Epidermal melanocyte (primary cell): ENCODE results near the gene SAMD4A.

Experiments used
- DNase-seq: peaks from one replicate; pipeline ENCODE4 v3.0.0; 2011; ENCODE audit warnings: low spot score; ENCODE audit not compliant: insufficient read length

Gene SAMD4A

DNA sequence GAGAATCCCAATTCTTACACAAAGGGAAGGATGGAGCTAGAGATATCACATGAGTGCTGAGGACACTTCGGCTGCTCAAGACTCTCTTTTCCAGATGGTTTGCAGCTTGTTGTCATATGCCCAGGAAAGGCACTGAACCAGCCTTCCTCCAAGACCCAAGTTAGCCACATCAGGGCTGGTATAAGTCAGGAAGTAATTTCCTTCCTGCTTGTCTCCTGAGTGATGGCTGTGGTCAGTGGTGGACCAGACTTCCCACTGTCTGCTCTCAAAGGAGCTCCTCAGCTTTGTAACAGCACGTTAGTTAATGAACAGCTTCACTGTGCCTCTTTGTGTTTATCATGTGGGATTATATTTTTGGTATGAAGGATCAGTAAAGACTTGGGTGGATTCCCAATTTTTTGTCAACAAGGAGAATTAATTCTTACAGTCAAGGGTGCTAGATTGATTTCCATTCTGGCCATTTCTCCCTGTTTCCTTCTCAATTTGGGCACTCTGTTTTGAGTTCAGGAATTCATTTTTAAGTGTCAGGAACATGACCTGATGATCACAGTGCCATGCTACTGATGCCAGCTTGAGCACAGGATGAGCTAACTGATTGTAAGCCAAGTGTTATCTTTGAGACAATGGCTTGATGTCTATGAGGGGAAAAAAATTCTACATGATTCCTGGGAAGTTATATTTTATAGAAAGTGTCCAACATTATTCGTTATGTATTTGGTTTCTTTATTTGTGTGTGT lies 189.9 kb downstream of the SAMD4A start:
- no peak for DNase-seq

DNA sequence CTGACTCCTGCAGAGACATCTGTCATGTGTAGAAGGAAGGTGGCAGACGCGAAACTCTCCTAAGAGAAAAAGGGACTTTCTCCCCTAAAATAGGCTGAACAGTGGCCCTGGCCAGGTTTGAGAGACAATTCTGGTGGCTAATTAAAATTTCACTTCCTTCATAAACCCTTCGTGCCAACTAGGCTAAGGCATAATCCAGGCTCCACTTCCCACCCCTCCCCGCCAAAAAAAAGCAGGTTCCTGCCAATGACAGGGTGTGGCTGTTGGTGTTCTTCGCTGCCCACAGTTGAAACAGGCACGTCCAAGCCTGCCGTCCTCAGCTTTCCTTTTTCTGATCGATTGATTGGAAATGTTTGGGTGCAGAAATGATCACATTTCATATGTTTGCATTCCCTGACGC lies 191.1 kb downstream of the SAMD4A start:
- no peak for DNase-seq

DNA sequence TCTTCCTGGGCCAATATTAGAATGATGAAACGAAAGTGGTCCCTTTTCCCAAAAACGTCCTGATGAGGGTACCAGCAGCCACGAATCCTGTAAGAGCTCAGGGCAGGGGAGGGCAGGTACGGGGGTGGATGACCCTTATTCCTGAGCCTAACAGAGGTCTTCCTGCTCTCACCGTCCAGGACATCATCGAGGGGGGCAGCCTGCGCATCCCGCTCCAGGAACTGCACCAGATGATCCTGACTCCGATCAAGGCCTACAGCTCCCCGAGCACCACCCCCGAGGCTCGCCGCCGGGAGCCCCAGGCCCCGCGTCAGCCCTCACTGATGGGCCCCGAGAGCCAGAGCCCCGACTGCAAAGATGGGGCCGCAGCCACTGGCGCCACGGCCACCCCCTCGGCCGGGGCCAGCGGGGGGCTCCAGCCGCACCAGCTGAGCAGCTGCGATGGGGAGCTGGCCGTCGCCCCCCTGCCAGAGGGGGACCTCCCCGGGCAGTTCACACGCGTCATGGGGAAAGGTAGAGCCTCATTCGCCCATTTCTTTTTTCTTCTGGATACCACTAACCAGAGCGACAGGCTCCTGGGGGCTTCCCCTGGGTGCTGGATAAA lies 193.2 kb downstream of the SAMD4A start:
- no peak for DNase-seq

DNA sequence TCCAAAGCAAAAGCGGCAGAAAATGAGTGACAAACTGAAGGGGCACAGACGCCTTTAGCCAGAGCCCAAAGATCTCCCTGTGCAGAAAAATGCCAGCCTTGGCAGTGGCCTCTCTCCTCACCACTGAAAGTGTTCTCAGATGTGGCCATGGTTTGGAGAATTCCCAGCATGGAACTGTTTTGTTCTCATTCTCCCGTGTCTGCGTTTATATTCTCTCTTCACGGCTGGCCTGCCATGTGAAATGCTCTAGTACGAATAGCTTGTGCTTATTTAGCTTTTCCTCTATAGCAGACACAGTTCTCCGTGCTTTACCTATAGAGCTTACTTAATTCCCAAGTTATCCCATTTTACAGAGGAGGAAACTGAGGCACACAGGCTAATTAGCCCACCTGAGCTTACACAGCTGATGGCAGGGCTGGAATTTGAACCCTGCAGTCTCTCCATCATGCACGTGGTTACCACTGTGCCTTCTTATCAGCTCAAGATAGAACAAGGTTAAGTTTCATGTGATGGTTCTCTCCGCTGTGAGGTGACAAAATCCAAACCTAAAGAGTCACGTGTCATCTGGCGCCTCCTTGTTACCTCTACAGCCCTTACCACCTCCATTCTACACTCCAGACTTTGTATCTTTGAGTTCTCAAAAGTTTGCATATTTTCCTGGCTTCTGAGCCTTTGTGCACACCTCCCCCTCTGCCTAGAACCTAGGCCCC lies 194.1 kb downstream of the SAMD4A start:
- no peak for DNase-seq

DNA sequence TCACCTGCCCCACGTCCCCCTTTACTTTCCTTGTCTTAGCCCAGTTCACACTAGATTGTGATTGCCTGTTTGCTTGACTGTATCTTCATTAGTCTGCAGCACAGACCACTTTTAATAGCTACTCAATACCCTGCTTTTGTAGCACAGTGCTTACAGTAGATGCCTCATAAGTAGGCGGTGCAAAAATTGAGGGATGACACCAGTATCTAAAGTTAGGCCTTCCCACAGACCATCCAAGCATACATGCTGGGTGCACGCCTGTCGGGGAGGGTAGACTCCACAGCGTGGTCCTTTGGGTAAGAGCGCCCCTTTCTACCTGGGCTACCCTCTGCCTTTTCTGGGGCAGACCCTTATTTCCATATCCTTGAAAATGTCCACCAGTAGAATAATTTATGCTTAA lies 194.9 kb downstream of the SAMD4A start:
- no peak for DNase-seq

DNA sequence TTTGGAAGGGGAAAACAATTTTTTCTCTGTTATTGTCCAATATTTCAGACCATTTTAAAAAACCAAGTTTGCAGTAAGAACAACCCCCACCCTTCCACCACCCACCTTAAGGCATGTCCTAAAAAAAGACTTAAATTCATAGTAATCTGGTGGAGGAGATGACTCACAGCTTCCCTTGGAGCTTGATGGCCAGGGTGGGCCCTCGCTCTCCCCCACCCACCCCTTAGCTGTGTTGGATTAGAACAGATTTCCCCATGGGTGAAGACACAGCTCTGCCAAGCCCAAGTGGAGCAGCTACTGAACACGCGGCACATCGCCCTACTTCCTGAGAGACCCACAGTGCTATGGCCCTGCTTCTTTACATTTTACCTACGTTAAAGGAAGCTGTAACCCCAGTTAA lies 195.4 kb downstream of the SAMD4A start:
- DNase-seq: no peak

DNA sequence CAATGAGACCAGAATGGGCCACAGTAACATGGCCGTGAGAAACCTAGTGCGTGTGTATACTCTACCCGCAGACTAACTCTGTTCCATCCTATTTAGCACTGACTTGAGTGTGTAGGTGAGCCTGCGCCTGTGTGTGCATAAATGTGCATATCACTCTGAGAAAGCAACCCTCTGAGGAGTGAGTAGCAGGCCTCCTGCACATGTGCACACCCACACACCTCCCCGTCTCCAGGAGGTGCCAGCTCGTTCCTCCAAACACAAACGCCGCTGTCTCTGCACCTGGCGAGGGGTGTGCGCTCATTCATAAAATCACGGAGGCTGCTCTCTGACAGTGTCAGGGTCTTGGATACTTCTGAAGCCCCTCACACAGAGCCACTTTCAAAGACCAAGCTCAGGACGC lies 196.8 kb downstream of the SAMD4A start:
- DNase-seq: no peak

DNA sequence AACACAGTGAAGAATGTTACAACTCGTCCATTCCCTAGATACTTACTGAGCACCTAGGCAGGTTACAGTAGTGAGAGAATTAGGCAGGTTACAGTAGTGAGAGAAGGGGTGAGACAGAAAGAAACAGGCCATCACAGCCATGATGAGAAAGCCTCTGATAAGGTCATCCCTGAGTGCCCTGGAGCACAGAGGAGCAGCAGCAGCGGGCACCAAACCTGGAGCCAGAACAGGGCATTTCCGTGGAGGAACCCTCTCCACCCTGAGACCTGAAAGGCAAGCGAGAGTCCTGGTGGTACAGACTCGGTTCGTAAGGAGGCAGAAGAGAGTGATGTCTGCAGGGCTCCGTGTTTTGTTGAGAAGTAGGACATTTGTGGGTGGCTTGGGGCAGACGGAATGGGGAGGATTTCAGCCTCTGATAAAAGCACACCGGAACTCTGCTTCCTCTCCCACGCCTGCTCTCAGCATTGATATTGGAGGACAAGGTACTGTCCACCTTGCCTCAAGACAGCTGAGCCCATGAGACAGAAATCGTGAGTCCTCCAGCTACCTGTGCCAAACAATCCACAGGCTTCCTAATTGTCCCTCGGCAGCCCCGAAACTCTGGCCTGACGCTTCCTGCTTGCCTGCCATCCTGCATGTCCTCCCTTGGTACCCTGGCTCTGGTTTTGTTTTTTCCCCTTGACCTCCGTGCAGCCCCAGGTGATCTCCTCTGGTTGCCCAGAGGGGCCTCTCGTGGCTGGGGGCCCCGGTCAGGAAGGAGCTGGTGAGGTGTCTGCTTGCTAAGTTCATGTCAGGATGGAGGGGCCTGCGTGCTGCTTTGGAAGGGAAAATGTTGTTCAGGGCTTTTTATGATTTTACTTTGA lies 199.6 kb downstream of the SAMD4A start:
- no peak for DNase-seq

DNA sequence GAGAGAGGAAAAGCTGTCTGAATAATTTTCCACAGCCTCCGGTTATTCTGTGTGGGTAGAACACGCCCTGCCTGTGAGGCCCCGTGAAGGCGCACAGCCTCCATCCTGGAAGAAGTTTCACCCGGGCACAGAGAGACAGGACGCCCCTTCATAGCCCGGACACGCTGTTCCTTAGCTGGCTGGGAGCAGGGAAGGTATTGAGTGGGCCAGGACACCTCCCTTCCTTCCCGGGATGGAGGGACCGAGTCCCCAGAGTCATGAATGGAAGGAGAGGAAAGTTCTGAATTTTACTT lies 200.2 kb downstream of the SAMD4A start:
- DNase-seq: no peak

DNA sequence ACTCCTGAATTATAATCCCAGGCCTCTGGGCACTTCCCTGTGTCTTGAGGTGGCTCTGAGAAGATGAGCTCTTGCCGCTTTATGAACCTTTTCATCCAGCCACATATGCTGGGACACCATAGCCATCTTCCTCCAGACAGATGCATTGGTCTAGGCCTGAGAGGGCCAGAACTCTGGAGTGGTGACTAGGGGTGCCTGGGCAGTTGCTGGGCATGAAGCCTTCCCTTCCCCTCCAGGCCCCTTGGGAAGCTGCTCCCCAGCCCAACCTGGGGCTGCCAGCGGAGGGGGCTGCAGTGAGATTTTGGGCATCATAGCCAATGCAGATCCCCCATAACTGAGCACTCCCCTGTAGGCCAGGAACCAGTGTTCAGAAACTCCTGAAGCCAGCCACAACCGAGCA lies 200.5 kb downstream of the SAMD4A start:
- no peak for DNase-seq

DNA sequence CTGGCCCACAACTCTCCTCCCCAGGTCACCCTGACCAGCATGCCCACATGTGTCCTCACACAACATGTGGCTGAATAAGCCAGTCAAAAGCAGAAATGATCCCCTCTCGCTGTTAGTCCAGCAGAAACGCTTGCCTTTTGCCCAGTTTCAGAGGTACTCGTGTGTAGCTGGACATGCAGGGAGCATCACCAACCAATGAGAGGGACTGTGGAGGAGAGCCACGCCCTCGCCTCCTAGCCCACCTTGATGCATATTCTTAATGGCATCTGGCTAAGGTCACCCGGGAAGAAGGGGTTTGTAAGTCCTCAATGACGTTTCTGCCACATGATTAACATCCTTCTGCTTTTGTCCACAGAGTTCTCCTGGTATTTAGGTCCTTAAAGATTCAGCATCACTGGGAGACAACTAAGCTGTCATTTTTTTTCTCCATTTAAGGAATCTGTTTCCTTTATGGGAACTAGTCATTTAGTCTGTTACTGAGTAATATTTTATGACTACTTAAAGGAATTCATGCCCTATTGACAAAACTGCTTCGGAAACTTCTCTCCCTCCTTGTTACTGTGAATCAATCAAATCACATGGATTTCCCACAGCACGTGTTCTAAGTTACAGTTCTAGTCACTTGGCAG lies 201.7 kb downstream of the SAMD4A start:
- DNase-seq: no peak

DNA sequence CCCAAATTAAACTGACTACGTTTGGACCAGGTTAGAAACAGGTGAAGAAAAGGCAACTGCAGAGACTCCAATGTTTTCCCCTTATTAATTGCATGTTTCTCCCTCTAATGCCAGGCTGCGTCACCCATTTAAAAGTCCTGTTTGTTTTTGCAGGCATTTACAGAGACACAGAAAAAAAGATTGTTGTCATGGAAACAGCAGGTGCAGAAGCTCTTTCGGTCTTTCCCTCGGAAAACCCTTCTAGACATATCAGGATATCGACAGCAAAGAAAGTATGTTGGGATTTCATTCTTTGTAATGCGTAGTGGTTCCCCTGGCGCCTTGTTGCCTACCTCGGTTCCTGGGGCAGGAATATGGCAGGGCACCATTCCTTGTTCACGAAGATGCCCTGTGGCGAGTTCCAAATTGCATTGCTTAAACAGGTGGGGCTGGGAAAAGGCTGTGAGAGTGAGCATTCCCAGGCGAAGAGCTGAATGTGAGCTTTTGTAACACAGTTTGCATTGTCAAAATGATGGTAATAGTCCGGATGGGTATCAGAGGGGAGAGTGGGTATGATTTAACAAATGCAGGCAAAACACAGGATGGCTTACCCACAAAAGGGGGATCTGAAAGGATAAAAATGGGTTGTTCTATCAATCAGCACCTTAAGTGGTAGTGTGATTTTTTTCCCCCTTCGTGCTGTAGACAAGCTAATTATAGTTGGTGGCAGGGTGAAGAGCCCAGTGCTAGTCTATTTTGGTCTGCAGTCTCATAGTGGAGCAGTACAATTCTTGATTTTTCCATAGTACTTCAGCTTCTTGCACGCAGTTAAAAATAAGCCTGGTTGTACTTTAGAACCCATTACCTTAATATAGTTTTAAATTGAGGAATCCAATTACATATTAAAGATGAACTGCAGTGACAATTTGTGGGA lies 203.3 kb downstream of the SAMD4A start:
- no peak for DNase-seq

DNA sequence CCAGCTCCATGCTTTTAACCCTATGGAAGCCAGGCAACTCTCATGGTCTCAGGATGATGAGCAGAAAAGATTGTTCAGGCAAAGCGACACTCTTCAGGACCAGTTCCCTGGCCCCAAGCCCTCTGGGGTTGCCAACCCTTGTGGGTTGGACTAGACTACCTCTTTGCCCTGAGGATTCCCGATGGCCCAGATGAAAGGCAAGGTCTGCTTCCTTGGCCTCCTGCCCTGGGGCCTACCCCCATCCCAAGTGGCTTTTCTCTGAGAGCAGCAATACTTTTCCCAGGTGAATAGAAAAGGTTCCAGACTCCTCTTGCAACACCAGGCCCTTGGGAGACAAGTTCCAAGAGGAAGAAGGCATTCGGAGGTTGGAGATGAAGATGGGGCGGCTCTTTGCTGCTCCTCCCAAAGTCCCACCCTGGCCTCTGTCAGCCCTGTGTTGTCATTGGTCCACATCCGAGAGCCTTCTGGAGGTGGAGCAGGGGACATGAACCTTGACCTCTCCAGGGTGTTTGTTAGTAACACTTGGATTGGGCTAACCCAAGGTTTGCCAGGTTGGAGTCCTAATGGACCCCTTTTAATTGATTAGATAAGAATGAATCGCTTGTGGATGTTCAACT lies 204.6 kb downstream of the SAMD4A start:
- DNase-seq: no peak

DNA sequence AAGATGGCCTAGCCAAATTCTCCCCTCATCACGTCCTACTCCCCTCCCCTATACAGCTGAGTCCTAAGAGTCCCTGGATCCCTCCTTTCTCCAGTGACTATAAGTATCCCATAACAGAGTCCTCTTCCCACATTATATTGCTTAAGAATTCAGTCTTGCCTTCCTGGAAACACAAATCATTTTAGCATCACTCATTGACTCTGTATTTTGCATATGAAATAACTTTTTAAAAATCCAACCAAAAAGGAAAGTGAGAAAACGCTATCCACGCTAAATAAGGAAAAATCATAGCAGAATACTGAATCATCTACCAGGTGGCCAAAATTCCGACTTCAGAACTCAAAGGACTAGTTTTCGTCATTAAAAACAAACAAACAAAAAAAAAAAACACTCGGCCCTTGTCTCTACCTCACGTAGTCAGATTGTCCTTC lies 205.5 kb downstream of the SAMD4A start:
- DNase-seq: no peak

DNA sequence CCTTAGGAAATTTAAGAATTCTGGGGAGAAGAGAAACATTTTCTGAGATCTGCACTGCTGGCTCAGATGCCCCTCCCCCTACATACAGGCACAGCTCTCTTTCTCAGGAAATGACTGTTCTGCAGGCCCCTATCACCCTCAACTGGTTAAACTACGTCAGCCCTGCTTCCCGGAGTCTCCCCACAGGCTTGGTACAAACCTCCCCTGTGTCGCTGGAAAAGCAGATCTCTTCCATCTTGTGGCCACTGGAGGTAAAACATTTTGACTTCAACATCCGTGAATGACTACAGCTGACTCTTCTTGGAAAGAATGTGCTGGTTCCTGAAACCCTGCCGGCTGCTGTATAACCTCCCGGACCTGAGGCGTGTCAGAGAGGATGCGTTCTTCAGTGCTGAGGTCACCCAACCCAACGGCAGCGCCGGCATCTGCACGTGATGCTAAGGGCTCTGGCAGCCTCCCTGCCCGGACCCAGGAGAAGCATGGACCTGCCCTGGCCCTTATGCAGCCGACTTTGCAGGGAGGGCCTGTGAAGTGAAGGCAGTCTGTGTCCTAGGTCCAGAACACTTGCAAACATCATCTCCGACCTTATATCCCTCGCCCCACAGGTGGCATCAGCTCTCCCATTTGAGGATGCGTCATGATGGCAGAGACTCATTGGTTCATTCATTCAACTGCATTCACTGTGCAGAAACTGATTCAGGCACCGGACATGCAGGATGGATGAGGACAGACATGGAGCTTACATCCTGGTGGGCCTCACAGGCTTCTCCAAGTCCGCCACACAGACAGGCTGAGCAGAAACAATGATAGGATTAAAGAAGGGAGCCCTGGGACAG lies 206.5 kb downstream of the SAMD4A start:
- DNase-seq: peak; percentile 98

DNA sequence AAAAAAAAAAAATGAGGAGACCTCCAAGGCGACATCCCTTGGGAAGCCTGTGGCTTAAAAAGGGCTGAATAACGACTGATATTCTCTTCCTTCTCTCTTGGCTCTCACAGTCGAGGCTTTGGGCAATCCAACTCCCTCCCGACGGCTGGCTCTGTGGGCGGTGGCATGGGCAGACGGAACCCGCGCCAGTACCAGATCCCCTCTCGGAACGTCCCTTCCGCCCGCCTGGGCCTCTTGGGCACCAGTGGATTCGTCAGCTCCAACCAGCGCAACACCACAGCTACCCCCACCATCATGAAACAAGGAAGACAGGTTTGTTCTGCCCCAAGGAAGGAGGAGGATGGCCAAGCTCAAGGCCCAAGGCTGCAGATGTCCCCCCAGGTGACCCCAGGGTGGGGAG lies 207.9 kb downstream of the SAMD4A start:
- DNase-seq: no peak

DNA sequence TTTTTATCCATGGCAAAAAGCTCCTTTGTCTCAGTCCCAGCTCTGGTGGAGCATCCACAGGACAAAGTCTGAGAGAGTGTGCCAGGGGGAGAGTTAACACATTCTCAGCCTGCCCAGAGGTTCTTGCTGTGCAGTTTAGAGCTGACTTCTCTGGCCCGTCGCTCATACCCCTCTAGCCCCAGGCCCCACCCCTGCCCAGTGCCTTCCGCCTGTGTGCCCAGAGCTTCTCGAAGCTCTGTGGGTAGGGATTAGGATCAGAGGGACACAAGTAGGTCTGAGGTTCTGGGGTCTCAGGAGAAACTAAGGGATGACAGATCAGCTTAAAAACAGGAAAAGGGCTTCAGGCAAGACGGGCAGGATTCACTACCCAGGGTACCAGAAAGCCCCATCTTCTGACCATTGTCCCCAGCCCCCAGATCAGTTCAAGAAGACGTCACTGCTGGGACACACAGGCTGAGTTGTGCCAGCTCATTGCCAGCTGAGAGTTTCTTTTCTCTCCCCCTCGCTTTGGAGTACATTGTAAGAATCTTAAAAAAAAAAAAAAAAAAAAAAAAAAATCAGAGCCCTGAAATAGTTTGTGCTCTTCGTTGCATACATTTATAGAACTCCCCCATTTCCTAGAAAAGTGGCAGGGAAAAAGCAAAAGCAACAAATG lies 208.7 kb downstream of the SAMD4A start:
- DNase-seq: no peak

DNA sequence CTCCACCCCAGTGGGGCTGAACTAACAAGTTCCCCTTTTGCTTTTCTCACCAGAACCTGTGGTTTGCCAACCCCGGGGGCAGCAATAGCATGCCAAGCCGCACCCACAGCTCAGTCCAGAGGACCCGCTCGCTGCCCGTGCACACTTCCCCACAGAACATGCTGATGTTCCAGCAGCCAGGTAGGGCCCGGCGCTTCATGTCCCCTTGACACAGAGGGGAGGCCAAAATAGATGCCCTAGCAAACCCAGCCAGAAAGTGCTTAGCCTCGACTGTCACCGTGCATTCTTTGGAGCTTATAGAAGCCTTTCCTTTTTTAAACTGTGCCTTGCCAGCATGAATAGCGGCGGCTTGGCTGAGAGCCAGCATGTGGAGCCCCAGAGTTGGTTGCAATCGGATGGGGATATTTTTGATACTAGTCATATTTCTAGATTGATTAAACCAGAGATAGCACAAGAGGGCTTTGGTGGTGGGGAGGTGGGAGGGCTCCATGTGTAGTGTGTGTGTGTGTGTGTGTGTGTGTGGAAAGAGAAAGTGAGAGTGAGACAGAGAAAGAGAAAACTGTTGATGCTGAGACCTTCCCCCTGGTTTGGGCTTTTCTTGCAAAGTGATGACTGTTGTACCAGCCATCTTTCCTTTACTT lies 209.6 kb downstream of the SAMD4A start:
- no peak for DNase-seq
